HG03025 (cell line): Measurements from ENCODE around the gene BBLN.
"Not testable (repeated sequence)": the region's sequence is repeated elsewhere in the genome, so short reads cannot be mapped to it uniquely, and the experiment has no call there.

Source experiments
- ATAC-seq: cut with Tn5 transposase; IDR thresholded peaks from one replicate; pipeline ENCODE4 v1.9.1; 2021; ENCODE audit warnings: mild to moderate bottlenecking, moderate library complexity; ENCODE audit not compliant: unreplicated experiment, low FRiP score

The BBLN gene

GRCh38 chr9:128124451-128124850 lies 35.6 kb upstream of the BBLN start:
- ATAC-seq, result no peak

- ATAC-seq, result no peak
Measured at GRCh38 chr9:128124873-128125579, 35.0 kb upstream of the BBLN start.

- ATAC-seq, result no peak
Measured at GRCh38 chr9:128125580-128126354, 34.3 kb upstream of the BBLN start.

GRCh38 chr9:128127568-128127989 lies 32.5 kb upstream of the BBLN start, which contains the start of gene PTGES2:
TSS of gene PTGES2 (minus strand) at chr9:128127729. CDS start at chr9:128127717, 12 bp downstream.
- ATAC-seq, result peak; percentile 44

- ATAC-seq, result peak; percentile 60
Measured at GRCh38 chr9:128127990-128128835, 31.9 kb upstream of the BBLN start.

GRCh38 chr9:128128836-128129590 lies 31.1 kb upstream of the BBLN start:
- ATAC-seq, result no peak

- not testable (repeated sequence) for ATAC-seq
Measured at GRCh38 chr9:128129976-128130590, 30.0 kb upstream of the BBLN start.

GRCh38 chr9:128130651-128131050 lies 29.4 kb upstream of the BBLN start:
- ATAC-seq, result not testable (repeated sequence)

GRCh38 chr9:128131346-128131745 lies 28.7 kb upstream of the BBLN start:
- ATAC-seq, result not testable (repeated sequence)

- not testable (repeated sequence) for ATAC-seq
Measured at GRCh38 chr9:128132139-128132538, 27.9 kb upstream of the BBLN start.

- ATAC-seq, result not testable (repeated sequence)
Measured at GRCh38 chr9:128135561-128135960, 24.5 kb upstream of the BBLN start.

GRCh38 chr9:128136816-128137793 lies 23.0 kb upstream of the BBLN start:
- ATAC-seq, result no peak

- ATAC-seq, result no peak
Measured at GRCh38 chr9:128138001-128138400, 22.1 kb upstream of the BBLN start.

GRCh38 chr9:128139621-128140020 lies 20.4 kb upstream of the BBLN start:
- ATAC-seq, result no peak

- no peak for ATAC-seq
Measured at GRCh38 chr9:128141604-128142003, 18.5 kb upstream of the BBLN start.

- ATAC-seq, result no peak
Measured at GRCh38 chr9:128142061-128142460, 18.0 kb upstream of the BBLN start.

- no peak for ATAC-seq
Measured at GRCh38 chr9:128142596-128142995, 17.5 kb upstream of the BBLN start.

- ATAC-seq, result no peak
Measured at GRCh38 chr9:128143525-128144238, 16.4 kb upstream of the BBLN start.
